Inflammatory macrophage (primary cell): ENCODE measurements around the gene ATXN10.
"Not testable (repeated sequence)": the region's sequence is repeated elsewhere in the genome, so short reads cannot be mapped to it uniquely, and the experiment has no call there.

ENCODE experiments used
- DNase-seq, 2 donors: peaks; one replicate each; pipeline ENCODE4 v3.0.0-alpha.2; 2020 to 2022

The ATXN10 gene

GRCh38 chr22:45678961-45679912 is 7.6 kb downstream of the ATXN10 start:
- DNase-seq, result no peak

GRCh38 chr22:45680932-45681700 is 9.5 kb downstream of the ATXN10 start:
- DNase-seq, result no peak

GRCh38 chr22:45682064-45682463 is 10.4 kb downstream of the ATXN10 start:
- DNase-seq, result peak in 1 of 2 donors; percentile 23

GRCh38 chr22:45682773-45683172 is 11.1 kb downstream of the ATXN10 start:
- DNase-seq, result not testable (repeated sequence)

- DNase-seq, result peak; percentile 65 to 66
Observed at GRCh38 chr22:45683248-45683647, 11.6 kb downstream of the ATXN10 start.

GRCh38 chr22:45683680-45684079 is 12.0 kb downstream of the ATXN10 start:
- no peak for DNase-seq

- peak; percentile 8 to 22 for DNase-seq
Observed at GRCh38 chr22:45684169-45684568, 12.5 kb downstream of the ATXN10 start.

- DNase-seq, result no peak
Observed at GRCh38 chr22:45684752-45685574, 13.3 kb downstream of the ATXN10 start.

GRCh38 chr22:45686004-45686403 is 14.4 kb downstream of the ATXN10 start:
- DNase-seq, result no peak

- no peak for DNase-seq
Observed at GRCh38 chr22:45686836-45687235, 15.2 kb downstream of the ATXN10 start.

GRCh38 chr22:45688600-45689080 is 17.0 kb downstream of the ATXN10 start:
- DNase-seq, result no peak

- DNase-seq, result no peak
Observed at GRCh38 chr22:45689211-45689610, 17.6 kb downstream of the ATXN10 start.

- no peak for DNase-seq
Observed at GRCh38 chr22:45690008-45690407, 18.4 kb downstream of the ATXN10 start.

GRCh38 chr22:45692549-45692948 is 20.9 kb downstream of the ATXN10 start:
- no peak for DNase-seq

- DNase-seq, result no peak
Observed at GRCh38 chr22:45693835-45694234, 22.2 kb downstream of the ATXN10 start.

- peak; percentile 72 for DNase-seq
Observed at GRCh38 chr22:45696227-45696626, 24.6 kb downstream of the ATXN10 start.

GRCh38 chr22:45698094-45698493 is 26.5 kb downstream of the ATXN10 start:
- DNase-seq, result peak; percentile 40 to 48

GRCh38 chr22:45702981-45703380 is 31.3 kb downstream of the ATXN10 start:
- DNase-seq, result no peak

- no peak for DNase-seq
Observed at GRCh38 chr22:45703758-45704157, 32.1 kb downstream of the ATXN10 start.

GRCh38 chr22:45704648-45705047 is 33.0 kb downstream of the ATXN10 start:
- no peak for DNase-seq

GRCh38 chr22:45707605-45708004 is 36.0 kb downstream of the ATXN10 start:
- no peak for DNase-seq

- no peak for DNase-seq
Observed at GRCh38 chr22:45708145-45708544, 36.5 kb downstream of the ATXN10 start.
